NCI-H187 treated with DMSO at 0.1 percent for 48 hours (cell line): ENCODE measurements around the gene RNF151.
A peak's percentile ranks its signal among the peaks of the same experiment; 100 is the strongest.
"Not testable (repeated sequence)": the region's sequence is repeated elsewhere in the genome, so short reads cannot be mapped to it uniquely, and the experiment has no call there.

Experiments
- DNase-seq: peaks from one replicate; lab custom pipeline; 2025; lab: John Stamatoyannopoulos, UW

The RNF151 gene

GRCh38 chr16:1959269-1960039 is 7.2 kb upstream of the RNF151 start, which contains the start of gene NDUFB10:
TSS of gene NDUFB10 (plus strand) at chr16:1959538. CDS start at chr16:1959625, 87 bp downstream.
- peak; percentile 37 for DNase-seq

DNA sequence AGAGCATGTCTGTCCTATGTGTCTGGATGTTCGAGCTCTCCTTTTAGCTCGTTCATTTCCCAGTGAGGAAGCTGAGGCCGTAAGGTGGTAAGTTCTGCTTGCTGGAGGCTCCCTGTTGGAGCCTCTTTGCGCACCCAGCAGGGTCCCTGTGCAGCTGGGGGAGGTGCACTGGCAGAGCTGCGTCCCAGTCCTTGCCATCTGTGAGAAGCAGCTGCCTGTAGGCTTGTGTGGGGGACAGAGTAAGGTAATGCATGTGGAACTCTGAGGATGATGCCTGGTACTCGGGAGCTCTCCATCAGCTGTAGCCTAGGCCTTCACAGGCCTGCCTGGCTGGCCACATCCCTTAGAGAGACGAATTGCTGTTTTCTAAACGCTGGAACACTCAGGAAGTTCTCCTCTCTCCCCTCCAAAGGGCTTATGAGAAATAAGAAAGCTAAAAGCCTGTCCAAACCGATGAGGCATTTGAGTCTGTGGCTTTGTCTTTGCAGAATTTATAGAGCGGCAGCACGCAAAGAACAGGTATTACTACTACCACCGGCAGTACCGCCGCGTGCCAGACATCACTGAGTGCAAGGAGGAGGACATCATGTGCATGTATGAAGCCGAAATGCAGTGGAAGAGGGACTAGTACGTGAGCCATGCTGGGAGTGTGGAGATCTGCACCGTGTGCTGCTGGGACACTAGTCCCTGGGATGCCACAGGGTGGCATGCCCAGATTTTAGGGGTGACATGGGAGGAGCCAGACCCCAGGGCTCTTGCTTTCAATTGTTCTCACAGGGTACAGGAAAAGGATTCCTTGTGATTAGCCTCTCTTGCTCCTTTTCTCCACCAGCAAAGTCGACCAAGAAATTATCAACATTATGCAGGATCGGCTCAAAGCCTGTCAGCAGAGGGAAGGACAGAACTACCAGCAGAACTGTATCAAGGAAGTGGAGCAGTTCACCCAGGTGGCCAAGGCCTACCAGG is 5.7 kb upstream of the RNF151 start:
- DNase-seq: no peak

- no peak for DNase-seq
Observed at GRCh38 chr16:1961651-1962067, 5.0 kb upstream of the RNF151 start.

DNA sequence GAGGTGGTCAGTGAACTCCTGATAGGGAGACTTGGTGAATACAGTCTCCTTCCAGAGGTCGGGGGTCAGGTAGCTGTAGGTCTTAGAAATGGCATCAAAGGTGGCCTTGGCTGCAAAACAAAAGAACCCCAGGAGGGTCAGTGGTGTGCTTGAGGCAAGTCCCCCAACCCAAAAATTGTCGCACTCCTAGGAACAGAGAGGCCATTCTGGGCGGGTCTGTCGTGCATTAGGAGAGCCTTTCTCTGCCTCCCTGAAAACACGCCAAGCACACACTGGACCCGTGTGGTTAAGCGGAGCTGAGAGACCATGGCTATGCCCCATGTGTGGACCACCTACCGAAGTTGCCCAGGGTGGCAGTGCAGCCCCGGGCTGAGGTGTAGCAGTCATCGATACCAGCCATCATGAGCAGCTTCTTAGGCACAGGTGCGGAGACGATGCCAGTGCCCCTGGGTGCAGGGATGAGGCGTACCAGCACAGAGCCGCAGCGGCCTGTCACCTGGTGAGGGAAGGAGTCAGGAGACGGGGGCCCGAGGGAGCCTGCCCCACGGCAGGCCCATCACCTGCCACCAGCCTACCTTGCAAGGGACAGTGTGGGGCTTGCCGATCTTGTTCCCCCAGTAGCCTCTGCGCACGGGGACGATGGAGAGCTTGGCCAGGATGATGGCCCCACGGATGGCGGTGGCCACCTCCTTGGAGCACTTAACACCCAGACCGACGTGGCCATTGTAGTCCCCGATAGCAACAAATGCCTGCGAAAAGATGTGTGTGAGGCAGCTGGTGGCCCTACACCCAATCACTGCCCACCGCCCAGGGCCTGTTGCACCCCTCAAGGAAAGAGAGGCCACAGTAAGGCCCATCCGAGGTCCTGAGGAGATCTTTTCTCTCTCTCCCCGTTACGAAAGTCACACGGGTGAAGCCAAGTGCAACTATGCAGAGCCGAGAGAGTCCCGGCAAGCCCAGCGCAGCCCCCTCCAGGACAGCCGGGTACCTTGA is 4.2 kb upstream of the RNF151 start:
- DNase-seq: not testable (repeated sequence)

DNA sequence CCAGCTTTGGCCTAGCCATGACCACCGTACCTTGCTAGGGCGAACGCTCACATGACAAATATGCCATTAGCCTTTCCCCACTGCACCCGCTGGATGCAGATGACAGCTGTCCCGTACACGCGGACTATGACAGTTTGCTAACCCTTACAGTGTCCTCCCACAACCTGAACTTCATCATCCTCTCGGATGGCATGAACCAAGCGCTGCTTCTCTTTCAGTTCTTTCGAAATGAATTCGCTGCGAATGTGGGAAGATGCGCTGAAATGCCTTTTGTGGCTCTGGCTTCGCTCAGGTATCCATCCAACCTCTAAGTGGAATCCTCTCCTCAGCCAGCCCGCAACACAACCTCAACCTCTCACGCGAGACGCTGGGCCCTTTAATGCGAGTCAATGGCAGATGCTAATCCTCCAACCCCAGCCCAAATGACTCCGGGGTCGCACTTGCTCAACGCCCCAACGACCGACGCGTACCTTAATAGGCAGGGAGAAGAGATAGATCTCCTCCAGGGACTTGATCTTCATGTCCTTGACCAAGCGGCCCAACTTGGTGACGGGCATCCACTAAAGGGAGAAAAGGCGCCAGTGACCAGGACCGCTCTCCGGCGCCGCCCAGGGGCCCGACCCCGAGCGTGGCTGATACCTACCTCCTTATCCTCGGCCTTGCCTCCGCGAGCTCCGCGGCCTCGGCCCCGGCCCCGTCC is 2.7 kb upstream of the RNF151 start:
- no peak for DNase-seq

GRCh38 chr16:1964506-1965395 is 1.9 kb upstream of the RNF151 start, which contains the start of gene RPS2:
TSS of gene RPS2 (minus strand) at chr16:1964826. CDS start at chr16:1964625, 201 bp downstream.
- peak; percentile 98 for DNase-seq

DNA sequence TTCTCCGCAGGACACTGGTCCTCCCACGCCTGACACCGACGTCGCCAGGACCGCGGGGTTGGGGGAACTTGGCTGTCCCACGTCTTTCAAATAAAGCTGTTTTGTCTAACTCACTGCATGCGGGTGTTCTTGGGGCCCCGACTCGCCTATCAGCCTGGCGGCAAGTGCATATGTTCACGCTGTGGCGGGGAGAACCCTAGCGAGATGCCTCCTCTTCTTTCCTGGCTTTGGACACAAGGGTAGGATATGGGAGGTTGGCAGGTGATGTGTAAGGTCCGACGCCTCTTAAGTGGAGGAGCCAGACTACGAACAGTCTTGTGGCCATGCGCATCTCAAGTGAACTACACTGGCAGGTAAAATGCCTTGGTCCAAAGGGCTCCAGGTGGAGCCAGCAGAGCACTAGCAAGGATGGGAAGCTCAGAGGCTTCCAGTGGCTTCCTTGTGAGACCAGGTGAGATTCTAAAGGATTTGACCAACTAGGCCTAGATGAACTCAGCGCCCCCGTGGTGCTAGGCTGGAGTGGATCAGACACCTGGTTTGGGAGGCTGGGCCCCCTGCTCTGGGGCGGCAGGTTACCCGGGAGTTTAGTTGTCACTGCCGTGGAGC is 1.2 kb upstream of the RNF151 start:
- no peak for DNase-seq

GRCh38 chr16:1968146-1968953 is 1.7 kb downstream of the RNF151 start:
- DNase-seq: no peak

- peak; percentile 90 for DNase-seq
Observed at GRCh38 chr16:1971796-1972489, 5.3 kb downstream of the RNF151 start, which contains the start of gene TBL3. TSS of gene TBL3 (plus strand) at chr16:1972053. CDS start at chr16:1972165, 112 bp downstream.

DNA sequence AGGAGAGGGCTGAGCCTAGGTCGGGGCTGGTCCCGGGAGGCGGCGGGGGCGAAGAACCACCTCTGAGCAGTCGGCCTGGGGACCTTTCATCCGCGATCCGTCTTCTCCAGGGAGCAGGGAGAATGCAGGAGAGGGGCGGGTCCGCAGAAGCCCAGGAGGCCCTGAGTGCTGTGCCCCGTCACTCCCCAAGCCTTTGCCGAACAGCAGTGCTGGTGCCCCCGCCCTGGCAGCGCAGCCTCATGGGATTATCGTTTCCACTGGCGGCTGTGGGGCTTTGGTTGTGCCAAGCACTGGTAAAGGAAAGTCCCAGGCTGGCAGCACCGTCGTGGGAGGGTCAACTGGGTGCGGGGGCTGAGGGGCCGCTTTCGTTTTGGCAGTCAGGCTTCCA is 5.8 kb downstream of the RNF151 start:
- no peak for DNase-seq

DNA sequence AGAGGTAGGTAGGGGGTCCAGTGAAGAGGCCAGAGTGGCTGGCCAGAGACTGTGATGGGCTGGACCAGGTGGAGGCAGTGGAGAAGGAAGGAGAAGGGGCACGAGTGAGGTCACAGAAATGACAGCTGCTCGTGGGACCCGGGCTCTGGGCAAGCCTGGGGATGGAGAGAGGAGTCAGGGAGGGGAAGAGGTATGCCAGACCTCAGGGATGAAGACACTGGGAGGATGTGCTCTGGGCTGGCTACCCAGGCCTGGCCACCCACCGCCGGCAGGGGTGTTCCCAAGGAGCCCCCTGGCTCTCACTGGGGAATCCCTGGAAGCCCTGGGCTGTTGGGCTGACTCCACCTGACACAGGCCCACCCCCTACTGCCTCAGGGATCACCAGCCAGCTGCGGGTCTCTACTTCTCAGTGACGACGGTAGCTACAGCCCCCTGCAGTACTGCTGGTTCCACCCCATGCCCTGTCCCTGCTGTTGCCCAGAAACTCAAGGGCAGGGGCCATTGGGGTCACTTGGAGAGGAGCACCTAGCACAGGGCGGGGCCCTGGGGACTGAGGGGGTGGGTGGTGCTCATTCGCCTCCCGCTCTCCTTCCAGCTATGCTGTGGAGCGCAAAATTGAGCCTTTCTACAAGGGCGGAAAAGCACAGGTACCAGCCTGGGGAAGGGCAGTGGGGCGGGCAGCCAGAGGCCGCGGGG is 7.0 kb downstream of the RNF151 start:
- no peak for DNase-seq

GRCh38 chr16:1974157-1975070 is 7.8 kb downstream of the RNF151 start:
- DNase-seq: no peak

DNA sequence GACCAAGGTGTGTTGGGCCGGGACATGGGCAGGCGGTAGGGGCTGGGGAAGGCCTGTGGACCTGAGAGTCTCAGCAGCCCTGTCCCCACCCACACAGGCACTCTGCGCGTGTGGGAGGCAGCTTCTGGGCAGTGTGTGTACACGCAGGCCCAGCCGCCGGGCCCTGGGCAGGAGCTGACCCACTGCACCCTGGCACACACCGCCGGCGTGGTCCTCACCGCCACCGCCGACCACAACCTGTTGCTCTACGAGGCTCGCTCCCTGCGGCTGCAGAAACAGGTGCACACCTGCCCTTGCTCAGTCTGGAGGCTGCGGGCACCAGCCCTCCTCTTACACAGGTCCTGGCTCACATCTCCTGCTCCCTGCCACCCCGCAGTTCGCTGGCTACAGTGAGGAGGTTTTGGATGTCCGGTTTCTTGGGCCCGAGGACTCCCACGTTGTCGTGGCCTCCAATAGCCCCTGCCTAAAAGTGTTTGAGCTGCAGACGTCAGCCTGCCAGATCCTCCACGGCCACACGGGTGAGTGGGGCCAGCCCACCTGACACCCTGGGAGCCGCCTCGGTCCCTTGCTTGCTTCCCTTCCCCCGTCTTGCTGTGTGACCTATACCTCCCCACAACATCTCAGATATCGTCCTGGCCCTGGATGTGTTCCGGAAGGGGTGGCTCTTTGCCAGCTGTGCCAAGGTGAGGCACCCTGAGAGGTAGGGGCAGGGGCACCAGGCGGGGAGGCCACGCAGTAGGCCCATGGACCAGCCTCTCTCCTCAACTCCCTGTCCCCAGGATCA is 9.0 kb downstream of the RNF151 start:
- no peak for DNase-seq

- DNase-seq: no peak
Observed at GRCh38 chr16:1976216-1976520, 9.5 kb downstream of the RNF151 start.
